Uterus (tissue), 2 donors: ENCODE results near the gene CASP2.

Experiments used
- CTCF ChIP-seq, 4 experiments: fragments of 200-600 bp in 2 of 4; fragments of 450-650 bp in 2 of 4; sonication (generic) in 2 of 4; IDR thresholded peaks; one replicate each; pipeline ENCODE4 v1.5.1; 2016 to 2019; ENCODE audit warnings: antibody characterized with exemption in 4 of 4, mild to moderate bottlenecking in 2 of 4, moderate library complexity in 1 of 4
- POLR2A ChIP-seq, 2 donors: fragments of 450-650 bp; IDR thresholded peaks; one replicate each; pipeline ENCODE4 v1.6.1; 2016; ENCODE audit warnings: antibody characterized with exemption in 2 of 2, mild to moderate bottlenecking in 1 of 2, moderate library complexity in 1 of 2

- no peak for TF ChIP-seq CTCF (IDR thresholded peaks at IDR 0.05)
- TF ChIP-seq POLR2A (IDR thresholded peaks at IDR 0.05) = no peak
Measured at GRCh38 chr7:143304938-143305337, 16.8 kb downstream of the CASP2 start.
